IMR-90 (cell line): ENCODE data around the gene IL1RL1. TPM values are rescaled to one million over a fixed set of nuclear protein-coding genes. Genes with fewer than 3 reads are reported as not detected.

Experiments used
- ATAC-seq: fragments of 200-7000 bp; cut with Tn5 transposase; 2 replicates; pipeline ENCODE4 v1.9.1; 2020; ENCODE audit warnings: low read depth, mild to moderate bottlenecking, moderate library complexity
- BruUV-seq: library from RNA; stranded (reverse); fragments of 400-500 nt; replicated peaks from 2 replicates; lab custom pipeline; 2021; lab: Mats Ljungman, UMichigan
- CTCF ChIA-PET: fragments of 300-600 bp; formaldehyde crosslinking; extraction: SDS; loops from one replicate; lab custom pipeline; 2021; ENCODE audit warnings: antibody characterized with exemption; lab: Yijun Ruan, JAX
- POLR2A ChIA-PET: fragments of 300-600 bp; sonication (Branson Sonifier 250); formaldehyde crosslinking; loops from one replicate; lab custom pipeline; 2022; ENCODE audit warnings: antibody characterized with exemption; ENCODE audit not compliant: unreplicated experiment; lab: Charles Lee
- DNase-seq: peaks from one replicate; pipeline ENCODE4 v3.0.0; 2013
- H2AFZ ChIP-seq: replicated peaks from 2 replicates; pipeline ENCODE3; 2013; ENCODE audit warnings: low read length, mild to moderate bottlenecking; ENCODE audit not compliant: poor library complexity
- H2AK5ac ChIP-seq: 2 replicates; pipeline ENCODE4 v1.6.1; 2013; ENCODE audit warnings: low read depth, low read length, inconsistent platforms
- H2AK9ac ChIP-seq: replicated peaks from 2 replicates; pipeline ENCODE3; 2013; ENCODE audit warnings: mild to moderate bottlenecking, low read depth, low read length, moderate library complexity; ENCODE audit not compliant: poor library complexity
- H2BK120ac ChIP-seq: 2 replicates; pipeline ENCODE4 v1.6.1; 2013; ENCODE audit warnings: low read depth, low read length, inconsistent platforms
- H2BK15ac ChIP-seq: 3 replicates; pipeline ENCODE4 v1.6.1; 2013; ENCODE audit warnings: low read depth, low read length, inconsistent platforms
- H2BK20ac ChIP-seq: 2 replicates; pipeline ENCODE4 v1.6.1; 2013; ENCODE audit warnings: low read depth, mild to moderate bottlenecking, inconsistent platforms, low read length, moderate library complexity
- H2BK5ac ChIP-seq: 2 replicates; pipeline ENCODE4 v1.6.1; 2013; ENCODE audit warnings: mild to moderate bottlenecking, low read depth, low read length, inconsistent platforms; ENCODE audit not compliant: poor library complexity, severe bottlenecking
- H3K14ac ChIP-seq: replicated peaks from 2 replicates; pipeline ENCODE4 v1.6.1; 2013; ENCODE audit warnings: low read depth, low read length, inconsistent platforms
- H3K18ac ChIP-seq: 2 replicates; pipeline ENCODE4 v1.6.1; 2013; ENCODE audit warnings: low read depth, low read length, control low read depth
- H3K23ac ChIP-seq: 2 replicates; pipeline ENCODE4 v1.6.1; 2013; ENCODE audit warnings: low read depth, low read length, inconsistent platforms
- H3K27ac ChIP-seq: 2 replicates; pipeline ENCODE4 v1.5.1; 2013; ENCODE audit warnings: mild to moderate bottlenecking, control low read depth, low read length; ENCODE audit not compliant: insufficient read depth
- H3K27me3 ChIP-seq: 2 replicates; pipeline ENCODE4 v1.6.1; 2013; ENCODE audit warnings: low read length; ENCODE audit not compliant: control insufficient read depth, insufficient read depth
- H3K36me3 ChIP-seq: 2 replicates; pipeline ENCODE4 v1.6.1; 2013; ENCODE audit warnings: low read length, mixed read lengths; ENCODE audit not compliant: control insufficient read depth, insufficient read depth
- H3K4ac ChIP-seq: 2 replicates; pipeline ENCODE4 v1.6.1; 2013; ENCODE audit warnings: low read depth, low read length, inconsistent platforms
- H3K4me1 ChIP-seq: 2 replicates; pipeline ENCODE4 v1.6.1; 2013; ENCODE audit warnings: low read length, mixed read lengths; ENCODE audit not compliant: control insufficient read depth, insufficient read depth
- H3K4me2 ChIP-seq: 2 replicates; pipeline ENCODE4 v1.6.1; 2013; ENCODE audit warnings: low read depth, mild to moderate bottlenecking, control low read depth, low read length, moderate library complexity
- H3K4me3 ChIP-seq: 2 replicates; pipeline ENCODE4 v1.5.1; 2013; ENCODE audit warnings: low read depth, mild to moderate bottlenecking, control low read depth, low read length, moderate library complexity; ENCODE audit not compliant: insufficient read depth
- H3K56ac ChIP-seq: 2 replicates; pipeline ENCODE4 v1.6.1; 2013; ENCODE audit warnings: low read length, inconsistent platforms; ENCODE audit not compliant: insufficient read depth; ENCODE audit errors: extremely low read depth
- H3K79me1 ChIP-seq, 2 experiments: 2 replicates each; pipeline ENCODE4 v1.6.1; 2013; ENCODE audit warnings: low read length in 2 of 2, inconsistent platforms in 1 of 2, low read depth in 1 of 2
- H3K9ac ChIP-seq: 2 replicates; pipeline ENCODE4 v1.6.1; 2013; ENCODE audit warnings: low read depth, low read length, control low read depth
- H3K9me1 ChIP-seq: 2 replicates; pipeline ENCODE4 v1.6.1; 2013; ENCODE audit warnings: low read length, inconsistent platforms; ENCODE audit not compliant: insufficient read depth
- H3K9me3 ChIP-seq: 2 replicates; pipeline ENCODE4 v1.6.1; 2013; ENCODE audit warnings: low read length; ENCODE audit not compliant: control insufficient read depth, insufficient read depth
- H4K20me1 ChIP-seq: 2 replicates; pipeline ENCODE4 v1.6.1; 2013; ENCODE audit warnings: low read length, inconsistent platforms; ENCODE audit not compliant: insufficient read depth
- H4K5ac ChIP-seq: 2 replicates; pipeline ENCODE4 v1.6.1; 2013; ENCODE audit warnings: mild to moderate bottlenecking, low read depth, low read length, control low read depth
- H4K8ac ChIP-seq, 2 experiments: 2 replicates each; pipeline ENCODE4 v1.6.1; 2013; ENCODE audit warnings: low read depth in 2 of 2, low read length in 2 of 2, control low read depth in 1 of 2, inconsistent platforms in 1 of 2
- H4K91ac ChIP-seq: 2 replicates; pipeline ENCODE4 v1.6.1; 2013; ENCODE audit warnings: low read depth, low read length, inconsistent platforms; ENCODE audit not compliant: insufficient read depth
- CEBPB ChIP-seq: IDR thresholded peaks from 2 replicates; pipeline ENCODE4 v1.6.1; 2012; ENCODE audit warnings: low read depth, low read length, improper control_type of control experiment
- CHD1 ChIP-seq: IDR thresholded peaks from 2 replicates; pipeline ENCODE4 v1.6.1; 2012; ENCODE audit warnings: low read depth, low read length, improper control_type of control experiment
- MAZ ChIP-seq: IDR thresholded peaks from 2 replicates; pipeline ENCODE4 v1.6.1; 2012; ENCODE audit warnings: low read depth, mild to moderate bottlenecking, low read length, improper control_type of control experiment, moderate library complexity, borderline replicate concordance
- WGBS, 2 experiments: methylation state at CpG; one replicate each; pipeline versions ENCODE4 v1.1.5 to v1.1.7; 2013; ENCODE audit warnings: missing lambda C conversion rate in 2 of 2; ENCODE audit not compliant: insufficient read length in 1 of 2; ENCODE audit errors: extremely low coverage in 2 of 2; 5-methylcytosine and 5-hydroxymethylcytosine counted together
- dilution Hi-C: fragments of 300-500 bp; cut with HindIII; formaldehyde crosslinking; loops from one replicate; pipeline ENCODE4 v1.14.3; 2018; ENCODE audit warnings: low sequenced_read_pairs; ENCODE audit not compliant: unreplicated experiment
- in situ Hi-C: fragments of 300-500 bp; cut with MboI; formaldehyde crosslinking; loops from 3 replicates; pipeline ENCODE4 v1.14.3; 2019; ENCODE audit warnings: low sequenced_read_pairs, inconsistent platforms, mixed read lengths
- intact Hi-C: fragments of 100-400 bp; cut with micrococcal nuclease; formaldehyde crosslinking; loops from 2 replicates; pipeline ENCODE4 v1.10.0; 2022
- polyA plus RNA-seq, 3 experiments: library from polyadenylated mRNA; depleted of rRNA; stranded (reverse); fragments of >200 nt; gene quantifications; 2 replicates each; pipeline ENCODE4 v1.2.3, GENCODE V29; 2012; ENCODE audit warnings: low replicate concordance in 1 of 3
- total RNA-seq: library from RNA; depleted of rRNA; stranded (reverse); fragments of >200 nt; gene quantifications from 2 replicates; pipeline ENCODE4 v1.2.3, GENCODE V29; 2012
- TF ChIP-seq, protein P1 (sequence below): fragments of 150-350 bp; IDR thresholded peaks from 2 replicates; pipeline ENCODE4 v1.6.1; 2016; ENCODE audit warnings: low read depth, mild to moderate bottlenecking, low read length, moderate library complexity, borderline replicate concordance
- TF ChIP-seq, protein P2 (sequence below): conservative IDR thresholded peaks from 2 replicates; pipeline ENCODE4 v1.5.1; 2012; ENCODE audit warnings: mild to moderate bottlenecking, low read depth, low read length, improper control_type of control experiment

Gene IL1RL1
- total and polyA plus RNA-seq, 2 of the 4 experiments (the other 2 are of a cell fraction): under 0.01 to 0.14 TPM

DNA sequence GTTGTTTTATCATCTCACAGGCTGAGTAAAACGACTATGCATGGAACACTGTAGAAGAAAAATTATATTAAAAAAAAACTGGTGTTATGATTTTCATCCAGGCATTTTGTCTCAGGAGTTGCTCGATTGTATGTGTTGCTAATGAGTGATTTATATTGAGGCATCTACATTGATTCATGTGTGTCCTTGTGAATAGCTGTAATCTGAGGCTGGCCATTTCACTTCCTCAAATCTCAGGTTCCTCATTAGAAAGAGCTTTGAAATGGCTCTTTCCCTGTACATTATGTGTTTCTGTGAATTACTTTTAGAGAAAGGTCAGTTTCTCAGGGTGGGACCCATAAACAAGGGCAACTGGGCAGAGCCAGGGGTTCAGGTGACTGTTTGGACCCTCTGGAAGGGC is 46.6 kb downstream of the IL1RL1 start:
- H4K8ac ChIP-seq: no peak overlapping the region
- no peak overlapping the region for H3K4me3 ChIP-seq
- H2BK15ac ChIP-seq: no peak overlapping the region
- ATAC-seq (no peak), DNase-seq (no peak)
- H3K9ac ChIP-seq: no peak overlapping the region
- no peaks in the 10 kb centered on the region for H3K9me1 ChIP-seq
- H3K4me1 ChIP-seq: peaks cover 1% of the 10 kb centered on the region; the same call in 1 of the 2 replicates
- H2BK5ac ChIP-seq: no peak overlapping the region
- intact Hi-C loops: loop anchor here (5.0 to 10.0 kb wide), 3 partner anchors 193 to 473 kb away; no protein-coding TSS in a partner anchor
- H2BK120ac ChIP-seq: no peak overlapping the region
- H3K27me3 ChIP-seq: no peaks in the 10 kb centered on the region
- no peak overlapping the region for H2AK9ac ChIP-seq
- dilution Hi-C loops: no loop called here
- H3K14ac ChIP-seq: no peak overlapping the region
- POLR2A ChIA-PET: no interaction called here
- no peak overlapping the region for H3K18ac ChIP-seq
- H3K9me3 ChIP-seq: no peaks in the 10 kb centered on the region
- no TSS peak for BruUV-seq
- no peak overlapping the region for H4K91ac ChIP-seq
- no peak overlapping the region for H3K4me2 ChIP-seq
- H2AK5ac ChIP-seq: no peak overlapping the region
- H4K5ac ChIP-seq: no peak overlapping the region
- WGBS, 2 experiments: no CpG with 5 or more reads among the region's 2 CpGs
- H4K20me1 ChIP-seq: no peaks in the 10 kb centered on the region
- H2BK20ac ChIP-seq: no peak overlapping the region
- TF ChIP-seq, protein P1, sequence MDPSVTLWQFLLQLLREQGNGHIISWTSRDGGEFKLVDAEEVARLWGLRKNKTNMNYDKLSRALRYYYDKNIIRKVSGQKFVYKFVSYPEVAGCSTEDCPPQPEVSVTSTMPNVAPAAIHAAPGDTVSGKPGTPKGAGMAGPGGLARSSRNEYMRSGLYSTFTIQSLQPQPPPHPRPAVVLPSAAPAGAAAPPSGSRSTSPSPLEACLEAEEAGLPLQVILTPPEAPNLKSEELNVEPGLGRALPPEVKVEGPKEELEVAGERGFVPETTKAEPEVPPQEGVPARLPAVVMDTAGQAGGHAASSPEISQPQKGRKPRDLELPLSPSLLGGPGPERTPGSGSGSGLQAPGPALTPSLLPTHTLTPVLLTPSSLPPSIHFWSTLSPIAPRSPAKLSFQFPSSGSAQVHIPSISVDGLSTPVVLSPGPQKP: no peak
- TF ChIP-seq, protein P2, sequence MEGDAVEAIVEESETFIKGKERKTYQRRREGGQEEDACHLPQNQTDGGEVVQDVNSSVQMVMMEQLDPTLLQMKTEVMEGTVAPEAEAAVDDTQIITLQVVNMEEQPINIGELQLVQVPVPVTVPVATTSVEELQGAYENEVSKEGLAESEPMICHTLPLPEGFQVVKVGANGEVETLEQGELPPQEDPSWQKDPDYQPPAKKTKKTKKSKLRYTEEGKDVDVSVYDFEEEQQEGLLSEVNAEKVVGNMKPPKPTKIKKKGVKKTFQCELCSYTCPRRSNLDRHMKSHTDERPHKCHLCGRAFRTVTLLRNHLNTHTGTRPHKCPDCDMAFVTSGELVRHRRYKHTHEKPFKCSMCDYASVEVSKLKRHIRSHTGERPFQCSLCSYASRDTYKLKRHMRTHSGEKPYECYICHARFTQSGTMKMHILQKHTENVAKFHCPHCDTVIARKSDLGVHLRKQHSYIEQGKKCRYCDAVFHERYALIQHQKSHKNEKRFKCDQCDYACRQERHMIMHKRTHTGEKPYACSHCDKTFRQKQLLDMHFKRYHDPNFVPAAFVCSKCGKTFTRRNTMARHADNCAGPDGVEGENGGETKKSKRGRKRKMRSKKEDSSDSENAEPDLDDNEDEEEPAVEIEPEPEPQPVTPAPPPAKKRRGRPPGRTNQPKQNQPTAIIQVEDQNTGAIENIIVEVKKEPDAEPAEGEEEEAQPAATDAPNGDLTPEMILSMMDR: no peak
- no peak for TF ChIP-seq MAZ
- TF ChIP-seq CEBPB: no peak
- no peak for TF ChIP-seq CHD1
- H2AFZ ChIP-seq: no peak overlapping the region
- H3K56ac ChIP-seq: no peak overlapping the region
- H3K79me1 ChIP-seq: no peaks in the 10 kb centered on the region
- in situ Hi-C loops: loop anchor here (5.0 kb wide), 1 partner anchor 106 kb away; no protein-coding TSS in a partner anchor
- no peaks in the 10 kb centered on the region for H3K36me3 ChIP-seq
- no peak overlapping the region for H3K27ac ChIP-seq
- CTCF ChIA-PET: interaction anchor here (0.7 kb wide), 1 partner anchor 340 kb away, joined by 3 read pairs; no protein-coding TSS in a partner anchor
- no peak overlapping the region for H3K23ac ChIP-seq
- H3K4ac ChIP-seq: no peak overlapping the region
